DND-41 (cell line): ENCODE results near the gene IGLL5.

ENCODE experiments used
- ATAC-seq: fragments of 200-7000 bp; cut with Tn5 transposase; 3 replicates; pipeline ENCODE4 v1.9.1; 2021; ENCODE audit warnings: low read depth; ENCODE audit not compliant: insufficient read depth
- DNase-seq: peaks from one replicate; pipeline ENCODE4 v3.0.0-alpha.2; 2020
- H2AFZ ChIP-seq: 2 replicates; pipeline ENCODE4 v1.6.0; 2012; ENCODE audit warnings: low read depth, low read length
- H3K27ac ChIP-seq: 2 replicates; pipeline ENCODE4 v1.5.1; 2012; ENCODE audit warnings: low read length, inconsistent platforms
- H3K27me3 ChIP-seq: fragments of 200-600 bp; sonication (generic); 2 replicates; pipeline ENCODE4 v1.6.0; 2012; ENCODE audit warnings: low read length, mild to moderate bottlenecking, inconsistent platforms; ENCODE audit not compliant: insufficient read depth, poor library complexity
- H3K36me3 ChIP-seq: 2 replicates; pipeline ENCODE4 v1.5.1; 2012; ENCODE audit warnings: low read length, inconsistent platforms; ENCODE audit not compliant: insufficient read depth
- H3K4me1 ChIP-seq: 2 replicates; pipeline ENCODE4 v1.5.1; 2012; ENCODE audit warnings: mild to moderate bottlenecking, low read length; ENCODE audit not compliant: insufficient read depth
- H3K4me2 ChIP-seq: 2 replicates; pipeline ENCODE4 v1.6.0; 2012; ENCODE audit warnings: mild to moderate bottlenecking, moderate library complexity, low read length, inconsistent platforms; ENCODE audit not compliant: insufficient read depth
- H3K4me3 ChIP-seq, 2 experiments: fragments of 200-600 bp in 1 of 2; shearing (Covaris generic) in 1 of 2; 2 replicates each; pipeline ENCODE4 v1.5.1; 2012 to 2016; ENCODE audit warnings: inconsistent platforms in 2 of 2, low read length in 2 of 2, mild to moderate bottlenecking in 2 of 2, low read depth in 1 of 2, moderate library complexity in 1 of 2
- H3K79me2 ChIP-seq: 2 replicates; pipeline ENCODE4 v1.6.0; 2012; ENCODE audit warnings: low read length, inconsistent platforms; ENCODE audit not compliant: insufficient read depth
- H3K9ac ChIP-seq: 2 replicates; pipeline ENCODE4 v1.6.0; 2012; ENCODE audit warnings: low read depth, mild to moderate bottlenecking, inconsistent platforms, low read length, moderate library complexity
- H3K9me3 ChIP-seq: 2 replicates; pipeline ENCODE4 v1.5.1; 2012; ENCODE audit warnings: low read length, moderate library complexity, mild to moderate bottlenecking, inconsistent platforms; ENCODE audit not compliant: insufficient read depth, severe bottlenecking
- H4K20me1 ChIP-seq: 2 replicates; pipeline ENCODE4 v1.6.0; 2012; ENCODE audit warnings: low read length; ENCODE audit not compliant: insufficient read depth
- EZH2 ChIP-seq: IDR thresholded peaks from 3 replicates; pipeline ENCODE4 v1.6.1; 2012; ENCODE audit warnings: borderline replicate concordance, low read depth, mild to moderate bottlenecking, moderate library complexity, low read length, inconsistent platforms; ENCODE audit not compliant: severe bottlenecking
- TF ChIP-seq, protein P1 (sequence below): IDR thresholded peaks from 2 replicates; pipeline ENCODE4 v1.5.1; 2012; ENCODE audit warnings: borderline replicate concordance, low read length, moderate library complexity, mild to moderate bottlenecking; ENCODE audit not compliant: poor library complexity, severe bottlenecking; ENCODE audit errors: extremely low read depth

The IGLL5 gene

GRCh38 chr22:22870577-22871404 is 16.8 kb upstream of the IGLL5 start:
- Histone ChIP-seq H3K9ac (no peak overlapping the region), H3K4me1 (peaks cover 22% of the 10 kb centered on the region), H3K9me3 (peaks cover 7% of the 10 kb centered on the region), H3K36me3 (no peaks in the 10 kb centered on the region), H3K27me3 (no peaks in the 10 kb centered on the region), H3K4me2 (no peak overlapping the region), H4K20me1 (no peaks in the 10 kb centered on the region), H2AFZ (no peak overlapping the region), H3K27ac (no peak overlapping the region), H3K4me3 (no peak overlapping the region), H3K79me2 (no peaks in the 10 kb centered on the region)
- no peak for TF ChIP-seq EZH2
- TF ChIP-seq, protein P1, sequence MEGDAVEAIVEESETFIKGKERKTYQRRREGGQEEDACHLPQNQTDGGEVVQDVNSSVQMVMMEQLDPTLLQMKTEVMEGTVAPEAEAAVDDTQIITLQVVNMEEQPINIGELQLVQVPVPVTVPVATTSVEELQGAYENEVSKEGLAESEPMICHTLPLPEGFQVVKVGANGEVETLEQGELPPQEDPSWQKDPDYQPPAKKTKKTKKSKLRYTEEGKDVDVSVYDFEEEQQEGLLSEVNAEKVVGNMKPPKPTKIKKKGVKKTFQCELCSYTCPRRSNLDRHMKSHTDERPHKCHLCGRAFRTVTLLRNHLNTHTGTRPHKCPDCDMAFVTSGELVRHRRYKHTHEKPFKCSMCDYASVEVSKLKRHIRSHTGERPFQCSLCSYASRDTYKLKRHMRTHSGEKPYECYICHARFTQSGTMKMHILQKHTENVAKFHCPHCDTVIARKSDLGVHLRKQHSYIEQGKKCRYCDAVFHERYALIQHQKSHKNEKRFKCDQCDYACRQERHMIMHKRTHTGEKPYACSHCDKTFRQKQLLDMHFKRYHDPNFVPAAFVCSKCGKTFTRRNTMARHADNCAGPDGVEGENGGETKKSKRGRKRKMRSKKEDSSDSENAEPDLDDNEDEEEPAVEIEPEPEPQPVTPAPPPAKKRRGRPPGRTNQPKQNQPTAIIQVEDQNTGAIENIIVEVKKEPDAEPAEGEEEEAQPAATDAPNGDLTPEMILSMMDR = peak; percentile 57
- DNase-seq (no peak), ATAC-seq (peak; percentile 72)

- no peak for ATAC-seq
- Histone ChIP-seq H2AFZ (no peak overlapping the region), H3K9me3 (peaks cover 7% of the 10 kb centered on the region), H3K4me1 (peaks cover 13% of the 10 kb centered on the region), H3K9ac (no peak overlapping the region), H3K79me2 (no peaks in the 10 kb centered on the region), H3K4me3 (no peak overlapping the region), H3K36me3 (no peaks in the 10 kb centered on the region), H3K27ac (peak overlapping the region; percentile 30; the same call in 1 of the 2 replicates), H3K4me2 (no peak overlapping the region), H3K27me3 (no peaks in the 10 kb centered on the region), H4K20me1 (no peaks in the 10 kb centered on the region)
- TF ChIP-seq EZH2 = no peak
- TF ChIP-seq, protein P1 = no peak
- DNase-seq = no peak
These were observed 15.9 kb upstream of the IGLL5 start for GRCh38 chr22:22871536-22872278.

DNA sequence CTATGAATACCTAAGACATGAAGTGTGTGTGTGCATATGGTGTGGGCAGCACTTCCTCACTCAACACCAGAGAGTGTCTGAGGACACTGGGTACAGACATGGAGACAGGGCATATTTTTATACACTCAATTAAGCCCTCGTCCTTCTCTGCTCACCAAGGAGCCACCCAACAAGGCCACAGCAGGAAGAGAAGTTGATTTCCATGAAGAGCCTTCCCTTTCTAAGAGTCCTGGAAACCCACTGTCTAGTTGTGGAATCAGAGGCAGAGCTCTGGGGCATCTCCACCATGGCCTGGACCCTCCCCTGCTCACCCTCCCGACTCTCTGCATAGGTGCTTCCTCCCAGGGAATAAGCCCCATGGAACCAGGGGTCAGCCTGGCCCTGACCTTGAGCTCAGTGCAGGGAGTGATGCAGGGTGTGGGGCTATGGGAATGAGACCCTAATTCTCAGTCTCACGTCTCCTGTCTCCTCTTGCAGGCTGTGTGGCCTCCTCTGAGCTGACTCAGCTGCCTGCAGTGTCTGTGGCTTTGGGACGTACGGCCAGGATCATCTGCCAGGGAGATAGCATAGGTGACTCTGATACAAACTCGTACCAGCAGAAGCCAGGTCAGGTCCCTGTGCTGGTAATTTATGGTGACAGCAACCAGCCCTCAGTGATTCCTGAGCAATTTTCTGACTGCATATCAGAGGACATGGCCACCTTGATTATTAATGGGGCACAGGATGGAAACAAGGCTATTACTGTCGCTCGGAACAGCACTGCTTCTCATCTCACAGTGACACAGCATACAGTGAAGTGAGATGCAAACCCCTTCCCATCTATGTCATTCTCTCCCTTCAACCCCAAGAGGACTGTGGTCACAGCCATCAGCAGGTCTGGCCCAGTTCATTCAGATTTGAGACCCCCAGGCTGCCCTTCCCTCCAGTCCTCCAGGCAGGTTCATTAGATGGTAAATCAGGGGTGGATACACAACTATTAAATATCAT is 14.6 kb upstream of the IGLL5 start:
- H3K36me3 ChIP-seq = no peaks in the 10 kb centered on the region
- H3K4me3 ChIP-seq = no peak overlapping the region
- H3K9me3 ChIP-seq = peaks cover 7% of the 10 kb centered on the region
- peak overlapping the region; percentile 9; the same call in 1 of the 2 replicates for H3K27ac ChIP-seq
- no peaks in the 10 kb centered on the region for H3K27me3 ChIP-seq
- H3K79me2 ChIP-seq = no peaks in the 10 kb centered on the region
- DNase-seq (no peak), ATAC-seq (no peak)
- H4K20me1 ChIP-seq = no peaks in the 10 kb centered on the region
- H2AFZ ChIP-seq = no peak overlapping the region
- no peak for TF ChIP-seq EZH2
- TF ChIP-seq, protein P1 = no peak
- 0 out of 2 replicates have a peak, but pooled peaks cover 3% of the 10 kb centered on the region for H3K4me1 ChIP-seq
- no peak overlapping the region for H3K9ac ChIP-seq
- no peak overlapping the region for H3K4me2 ChIP-seq
